Measurements from ENCODE around the gene ZNF660.

The ZNF660 gene

GRCh38 chr3:44628716-44629115, 44.0 kb downstream of the ZNF660 start:
- Histone ChIP-seq H2AFZ (ENCODE audit: low read depth) (no peak overlapping the region), H3K27me3 (ENCODE audit: insufficient read depth, low read depth) (no peaks in the 10 kb centered on the region), H3K79me2 (ENCODE audit: insufficient read depth, low read depth) (no peaks in the 10 kb centered on the region), H4K20me1 (ENCODE audit: insufficient read depth) (no peaks in the 10 kb centered on the region), H3K27ac (no peak overlapping the region), H3K4me3 (IDR thresholded peaks at IDR 0.05; ENCODE audit: insufficient read depth, low read depth, low read length) (no peak overlapping the region), H3K36me3 (ENCODE audit: insufficient read depth) (no peaks in the 10 kb centered on the region), H3K9ac (no peak overlapping the region), H3K4me1 (ENCODE audit: low read depth, poor library complexity, severe bottlenecking) (no peaks in the 10 kb centered on the region), H3K4me2 (no peak overlapping the region)
- TF ChIP-seq, protein P1, sequence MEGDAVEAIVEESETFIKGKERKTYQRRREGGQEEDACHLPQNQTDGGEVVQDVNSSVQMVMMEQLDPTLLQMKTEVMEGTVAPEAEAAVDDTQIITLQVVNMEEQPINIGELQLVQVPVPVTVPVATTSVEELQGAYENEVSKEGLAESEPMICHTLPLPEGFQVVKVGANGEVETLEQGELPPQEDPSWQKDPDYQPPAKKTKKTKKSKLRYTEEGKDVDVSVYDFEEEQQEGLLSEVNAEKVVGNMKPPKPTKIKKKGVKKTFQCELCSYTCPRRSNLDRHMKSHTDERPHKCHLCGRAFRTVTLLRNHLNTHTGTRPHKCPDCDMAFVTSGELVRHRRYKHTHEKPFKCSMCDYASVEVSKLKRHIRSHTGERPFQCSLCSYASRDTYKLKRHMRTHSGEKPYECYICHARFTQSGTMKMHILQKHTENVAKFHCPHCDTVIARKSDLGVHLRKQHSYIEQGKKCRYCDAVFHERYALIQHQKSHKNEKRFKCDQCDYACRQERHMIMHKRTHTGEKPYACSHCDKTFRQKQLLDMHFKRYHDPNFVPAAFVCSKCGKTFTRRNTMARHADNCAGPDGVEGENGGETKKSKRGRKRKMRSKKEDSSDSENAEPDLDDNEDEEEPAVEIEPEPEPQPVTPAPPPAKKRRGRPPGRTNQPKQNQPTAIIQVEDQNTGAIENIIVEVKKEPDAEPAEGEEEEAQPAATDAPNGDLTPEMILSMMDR (conservative IDR thresholded peaks at IDR 0.05; ENCODE audit: low read depth, low read length), result no peak

DNA sequence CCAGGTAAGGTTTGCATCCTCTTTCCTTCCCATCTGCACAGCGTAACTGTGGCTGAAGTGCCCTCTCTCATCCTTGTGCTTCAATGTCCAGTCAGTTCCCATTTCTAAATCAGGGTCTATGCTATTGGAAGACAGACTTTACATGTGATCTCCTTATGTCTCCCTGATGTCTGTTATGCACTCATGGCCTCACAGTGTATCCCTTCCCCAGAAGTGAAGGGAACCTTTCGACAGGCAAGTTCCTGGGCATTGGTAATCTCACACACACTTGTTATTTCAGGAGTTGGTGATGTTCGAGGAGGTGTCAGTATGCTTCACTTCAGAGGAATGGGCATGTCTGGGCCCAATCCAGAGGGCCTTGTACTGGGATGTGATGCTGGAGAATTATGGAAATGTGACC, 47.4 kb downstream of the ZNF660 start:
- Histone ChIP-seq H3K27ac (no peak overlapping the region), H3K36me3 (ENCODE audit: insufficient read depth) (no peaks in the 10 kb centered on the region), H3K9ac (no peak overlapping the region), H3K4me3 (IDR thresholded peaks at IDR 0.05; ENCODE audit: insufficient read depth, low read depth, low read length) (no peak overlapping the region), H3K27me3 (ENCODE audit: insufficient read depth, low read depth) (no peaks in the 10 kb centered on the region), H3K79me2 (ENCODE audit: insufficient read depth, low read depth) (no peaks in the 10 kb centered on the region), H3K4me2 (no peak overlapping the region), H4K20me1 (ENCODE audit: insufficient read depth) (no peaks in the 10 kb centered on the region), H3K4me1 (ENCODE audit: low read depth, poor library complexity, severe bottlenecking) (no peaks in the 10 kb centered on the region), H2AFZ (ENCODE audit: low read depth) (no peak overlapping the region)
- TF ChIP-seq, protein P1 (conservative IDR thresholded peaks at IDR 0.05; ENCODE audit: low read depth, low read length), result no peak

DNA sequence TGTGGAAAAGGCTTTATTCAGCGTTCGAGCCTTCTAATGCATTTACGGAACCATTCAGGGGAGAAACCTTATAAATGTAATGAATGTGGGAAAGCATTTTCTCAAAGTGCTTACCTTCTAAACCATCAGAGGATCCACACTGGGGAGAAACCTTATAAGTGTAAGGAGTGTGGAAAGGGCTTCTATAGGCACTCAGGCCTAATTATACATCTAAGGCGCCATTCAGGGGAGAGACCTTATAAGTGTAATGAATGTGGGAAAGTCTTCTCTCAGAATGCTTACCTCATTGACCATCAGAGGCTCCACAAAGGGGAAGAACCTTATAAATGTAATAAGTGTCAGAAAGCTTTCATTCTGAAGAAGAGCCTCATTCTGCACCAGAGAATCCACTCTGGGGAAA, 57.6 kb downstream of the ZNF660 start:
- H3K9ac ChIP-seq, result no peak overlapping the region
- H3K27me3 ChIP-seq (ENCODE audit: insufficient read depth, low read depth), result no peaks in the 10 kb centered on the region
- H3K79me2 ChIP-seq (ENCODE audit: insufficient read depth, low read depth), result no peaks in the 10 kb centered on the region
- H3K27ac ChIP-seq, result no peak overlapping the region
- H3K4me3 ChIP-seq (IDR thresholded peaks at IDR 0.05; ENCODE audit: insufficient read depth, low read depth, low read length), result no peak overlapping the region
- H2AFZ ChIP-seq (ENCODE audit: low read depth), result no peak overlapping the region
- no peaks in the 10 kb centered on the region for H3K4me1 ChIP-seq (ENCODE audit: low read depth, poor library complexity, severe bottlenecking)
- H3K36me3 ChIP-seq (ENCODE audit: insufficient read depth), result no peaks in the 10 kb centered on the region
- H3K4me2 ChIP-seq, result no peak overlapping the region
- H4K20me1 ChIP-seq (ENCODE audit: insufficient read depth), result no peaks in the 10 kb centered on the region
- TF ChIP-seq, protein P1 (conservative IDR thresholded peaks at IDR 0.05; ENCODE audit: low read depth, low read length), result no peak

- no peak overlapping the region for H3K4me3 ChIP-seq (IDR thresholded peaks at IDR 0.05; ENCODE audit: insufficient read depth, low read depth, low read length)
- TF ChIP-seq, protein P1 (conservative IDR thresholded peaks at IDR 0.05; ENCODE audit: low read depth, low read length), result no peak
- H3K27ac ChIP-seq, result no peak overlapping the region
- H2AFZ ChIP-seq (ENCODE audit: low read depth), result no peak overlapping the region
- no peaks in the 10 kb centered on the region for H4K20me1 ChIP-seq (ENCODE audit: insufficient read depth)
- no peaks in the 10 kb centered on the region for H3K4me1 ChIP-seq (ENCODE audit: low read depth, poor library complexity, severe bottlenecking)
- H3K27me3 ChIP-seq (ENCODE audit: insufficient read depth, low read depth), result no peaks in the 10 kb centered on the region
- H3K4me2 ChIP-seq, result no peak overlapping the region
- no peaks in the 10 kb centered on the region for H3K36me3 ChIP-seq (ENCODE audit: insufficient read depth)
- H3K9ac ChIP-seq, result no peak overlapping the region
- H3K79me2 ChIP-seq (ENCODE audit: insufficient read depth, low read depth), result no peaks in the 10 kb centered on the region
These were observed 58.3 kb downstream of the ZNF660 start for GRCh38 chr3:44643024-44643423.
